ENCODE data around the gene LRRTM3.

Gene LRRTM3

DNA sequence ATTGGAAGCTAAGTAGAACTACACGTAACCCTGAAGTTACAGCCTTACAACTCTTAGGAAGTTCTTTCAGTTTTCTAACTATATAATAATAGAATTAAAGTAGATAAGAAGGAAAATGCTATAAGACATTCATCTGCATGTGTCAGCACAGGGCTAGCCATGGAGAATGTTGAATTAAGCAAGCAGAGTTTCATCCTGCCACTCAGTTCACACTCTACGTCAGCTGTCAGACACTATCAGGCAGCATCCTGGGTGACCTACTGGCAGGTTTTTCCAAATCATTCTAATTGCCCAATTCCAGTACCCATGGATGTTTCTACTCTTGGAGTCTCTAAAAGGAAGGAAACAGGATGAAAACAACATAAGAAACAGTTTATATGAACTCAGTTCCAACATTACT is 45.0 kb upstream of the LRRTM3 start:
- TF ChIP-seq GLI2 (tag by site-specific recombination; IDR thresholded peaks at IDR 0.05; ENCODE audit: borderline replicate concordance, low read depth) (no peak), IKZF3 (tag by site-specific recombination; IDR thresholded peaks at IDR 0.05) (no peak), ZNF341 (tag by site-specific recombination; IDR thresholded peaks at IDR 0.05; ENCODE audit: low read depth) (no peak), ZNF214 (tag by site-specific recombination; IDR thresholded peaks at IDR 0.05; ENCODE audit: borderline replicate concordance) (no peak), YY1 (tag by site-specific recombination; IDR thresholded peaks at IDR 0.05) (no peak), ZNF221 (tag by site-specific recombination; IDR thresholded peaks at IDR 0.05; ENCODE audit: borderline replicate concordance) (no peak), ZNF558 (tag by site-specific recombination; IDR thresholded peaks at IDR 0.05) (no peak), ZNF311 (tag by site-specific recombination; IDR thresholded peaks at IDR 0.05; ENCODE audit: borderline replicate concordance) (no peak), KLF1 (tag by site-specific recombination; IDR thresholded peaks at IDR 0.05) (no peak)
- TF ChIP-seq, protein P1, sequence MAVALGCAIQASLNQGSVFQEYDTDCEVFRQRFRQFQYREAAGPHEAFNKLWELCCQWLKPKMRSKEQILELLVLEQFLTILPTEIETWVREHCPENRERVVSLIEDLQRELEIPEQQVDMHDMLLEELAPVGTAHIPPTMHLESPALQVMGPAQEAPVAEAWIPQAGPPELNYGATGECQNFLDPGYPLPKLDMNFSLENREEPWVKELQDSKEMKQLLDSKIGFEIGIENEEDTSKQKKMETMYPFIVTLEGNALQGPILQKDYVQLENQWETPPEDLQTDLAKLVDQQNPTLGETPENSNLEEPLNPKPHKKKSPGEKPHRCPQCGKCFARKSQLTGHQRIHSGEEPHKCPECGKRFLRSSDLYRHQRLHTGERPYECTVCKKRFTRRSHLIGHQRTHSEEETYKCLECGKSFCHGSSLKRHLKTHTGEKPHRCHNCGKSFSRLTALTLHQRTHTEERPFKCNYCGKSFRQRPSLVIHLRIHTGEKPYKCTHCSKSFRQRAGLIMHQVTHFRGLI (tag by site-specific recombination; IDR thresholded peaks at IDR 0.05) = no peak
- TF ChIP-seq, protein P2, sequence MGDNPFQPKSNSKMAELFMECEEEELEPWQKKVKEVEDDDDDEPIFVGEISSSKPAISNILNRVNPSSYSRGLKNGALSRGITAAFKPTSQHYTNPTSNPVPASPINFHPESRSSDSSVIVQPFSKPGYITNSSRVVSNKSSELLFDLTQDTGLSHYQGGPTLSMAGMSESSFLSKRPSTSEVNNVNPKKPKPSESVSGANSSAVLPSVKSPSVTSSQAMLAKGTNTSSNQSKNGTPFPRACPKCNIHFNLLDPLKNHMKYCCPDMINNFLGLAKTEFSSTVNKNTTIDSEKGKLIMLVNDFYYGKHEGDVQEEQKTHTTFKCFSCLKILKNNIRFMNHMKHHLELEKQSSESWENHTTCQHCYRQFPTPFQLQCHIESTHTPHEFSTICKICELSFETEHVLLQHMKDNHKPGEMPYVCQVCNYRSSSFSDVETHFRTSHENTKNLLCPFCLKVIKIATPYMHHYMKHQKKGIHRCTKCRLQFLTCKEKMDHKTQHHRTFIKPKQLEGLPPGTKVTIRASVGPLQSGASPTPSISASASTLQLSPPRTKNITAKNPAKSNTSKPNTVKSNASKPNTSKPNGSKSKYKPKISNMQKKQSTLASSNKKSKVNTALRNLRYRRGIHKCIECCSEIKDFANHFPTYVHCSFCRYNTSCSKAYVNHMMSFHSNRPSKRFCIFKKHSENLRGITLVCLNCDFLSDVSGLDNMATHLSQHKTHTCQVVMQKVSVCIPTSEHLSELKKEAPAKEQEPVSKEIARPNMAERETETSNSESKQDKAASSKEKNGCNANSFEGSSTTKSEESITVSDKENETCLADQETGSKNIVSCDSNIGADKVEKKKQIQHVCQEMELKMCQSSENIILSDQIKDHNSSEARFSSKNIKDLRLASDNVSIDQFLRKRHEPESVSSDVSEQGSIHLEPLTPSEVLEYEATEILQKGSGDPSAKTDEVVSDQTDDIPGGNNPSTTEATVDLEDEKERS (tag by site-specific recombination; IDR thresholded peaks at IDR 0.05) = no peak
- TF ChIP-seq, protein P3, sequence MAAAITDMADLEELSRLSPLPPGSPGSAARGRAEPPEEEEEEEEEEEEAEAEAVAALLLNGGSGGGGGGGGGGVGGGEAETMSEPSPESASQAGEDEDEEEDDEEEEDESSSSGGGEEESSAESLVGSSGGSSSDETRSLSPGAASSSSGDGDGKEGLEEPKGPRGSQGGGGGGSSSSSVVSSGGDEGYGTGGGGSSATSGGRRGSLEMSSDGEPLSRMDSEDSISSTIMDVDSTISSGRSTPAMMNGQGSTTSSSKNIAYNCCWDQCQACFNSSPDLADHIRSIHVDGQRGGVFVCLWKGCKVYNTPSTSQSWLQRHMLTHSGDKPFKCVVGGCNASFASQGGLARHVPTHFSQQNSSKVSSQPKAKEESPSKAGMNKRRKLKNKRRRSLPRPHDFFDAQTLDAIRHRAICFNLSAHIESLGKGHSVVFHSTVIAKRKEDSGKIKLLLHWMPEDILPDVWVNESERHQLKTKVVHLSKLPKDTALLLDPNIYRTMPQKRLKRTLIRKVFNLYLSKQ (tag by site-specific recombination; IDR thresholded peaks at IDR 0.05; ENCODE audit: borderline replicate concordance) = no peak
- TF ChIP-seq, protein P4, sequence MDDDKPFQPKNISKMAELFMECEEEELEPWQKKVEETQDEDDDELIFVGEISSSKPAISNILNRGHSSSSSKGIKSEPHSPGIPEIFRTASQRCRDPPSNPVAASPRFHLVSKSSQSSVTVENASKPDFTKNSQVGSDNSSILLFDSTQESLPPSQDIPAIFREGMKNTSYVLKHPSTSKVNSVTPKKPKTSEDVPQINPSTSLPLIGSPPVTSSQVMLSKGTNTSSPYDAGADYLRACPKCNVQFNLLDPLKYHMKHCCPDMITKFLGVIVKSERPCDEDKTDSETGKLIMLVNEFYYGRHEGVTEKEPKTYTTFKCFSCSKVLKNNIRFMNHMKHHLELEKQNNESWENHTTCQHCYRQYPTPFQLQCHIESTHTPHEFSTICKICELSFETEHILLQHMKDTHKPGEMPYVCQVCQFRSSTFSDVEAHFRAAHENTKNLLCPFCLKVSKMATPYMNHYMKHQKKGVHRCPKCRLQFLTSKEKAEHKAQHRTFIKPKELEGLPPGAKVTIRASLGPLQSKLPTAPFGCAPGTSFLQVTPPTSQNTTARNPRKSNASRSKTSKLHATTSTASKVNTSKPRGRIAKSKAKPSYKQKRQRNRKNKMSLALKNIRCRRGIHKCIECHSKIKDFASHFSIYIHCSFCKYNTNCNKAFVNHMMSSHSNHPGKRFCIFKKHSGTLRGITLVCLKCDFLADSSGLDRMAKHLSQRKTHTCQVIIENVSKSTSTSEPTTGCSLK (tag by site-specific recombination; IDR thresholded peaks at IDR 0.05) = no peak
- POLR2A ChIA-PET = no interaction called here
- Histone ChIP-seq H3K9me3 (ENCODE audit: control insufficient read depth, insufficient read depth, low read depth, low read length) (no peaks in the 10 kb centered on the region), H3K36me3 (ENCODE audit: control insufficient read depth in 2 of 2, insufficient read depth in 1 of 2, low read length in 2 of 2) (no peaks in the 10 kb centered on the region), H3K4me3 (ENCODE audit: low read depth, low read length) (no peak overlapping the region), H3K27ac (ENCODE audit: extremely low read depth, low read depth, low read length) (no peak overlapping the region), H3K4me1 (ENCODE audit: control insufficient read depth, insufficient read depth, low read length) (no peaks in the 10 kb centered on the region)
- CTCF ChIA-PET = no interaction called here

DNA sequence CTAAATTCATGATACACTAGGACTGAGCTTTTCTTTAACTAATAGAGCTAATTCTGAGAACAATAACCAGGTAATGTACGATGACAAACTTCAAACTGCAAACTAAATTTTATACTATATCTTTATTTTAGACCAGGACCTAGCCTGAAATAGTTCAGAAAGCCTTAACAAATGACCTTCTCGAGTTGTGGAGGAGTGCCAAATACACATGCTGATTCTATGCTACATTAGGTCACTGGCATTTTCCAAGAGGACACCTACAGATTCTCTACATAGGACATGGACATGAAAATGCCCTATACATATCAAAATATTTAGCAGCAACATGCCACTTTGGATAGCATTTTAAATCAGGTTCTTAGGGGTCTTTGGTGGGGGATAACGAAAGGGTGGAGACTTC is 44.0 kb upstream of the LRRTM3 start:
- H3K4me3 ChIP-seq (ENCODE audit: low read depth, low read length) = no peak overlapping the region
- no peak overlapping the region for H3K27ac ChIP-seq (ENCODE audit: extremely low read depth, low read depth, low read length)
- H3K9me3 ChIP-seq (ENCODE audit: control insufficient read depth, insufficient read depth, low read depth, low read length) = no peaks in the 10 kb centered on the region
- CTCF ChIA-PET = interaction anchor here (0.6 kb wide), 1 partner anchor 316 kb away, joined by 3 read pairs; no protein-coding TSS in a partner anchor
- no peaks in the 10 kb centered on the region for H3K4me1 ChIP-seq (ENCODE audit: control insufficient read depth, insufficient read depth, low read length)
- POLR2A ChIA-PET = no interaction called here
- H3K36me3 ChIP-seq (ENCODE audit: control insufficient read depth in 2 of 2, insufficient read depth in 1 of 2, low read length in 2 of 2) = no peaks in the 10 kb centered on the region
- TF ChIP-seq, protein P5, sequence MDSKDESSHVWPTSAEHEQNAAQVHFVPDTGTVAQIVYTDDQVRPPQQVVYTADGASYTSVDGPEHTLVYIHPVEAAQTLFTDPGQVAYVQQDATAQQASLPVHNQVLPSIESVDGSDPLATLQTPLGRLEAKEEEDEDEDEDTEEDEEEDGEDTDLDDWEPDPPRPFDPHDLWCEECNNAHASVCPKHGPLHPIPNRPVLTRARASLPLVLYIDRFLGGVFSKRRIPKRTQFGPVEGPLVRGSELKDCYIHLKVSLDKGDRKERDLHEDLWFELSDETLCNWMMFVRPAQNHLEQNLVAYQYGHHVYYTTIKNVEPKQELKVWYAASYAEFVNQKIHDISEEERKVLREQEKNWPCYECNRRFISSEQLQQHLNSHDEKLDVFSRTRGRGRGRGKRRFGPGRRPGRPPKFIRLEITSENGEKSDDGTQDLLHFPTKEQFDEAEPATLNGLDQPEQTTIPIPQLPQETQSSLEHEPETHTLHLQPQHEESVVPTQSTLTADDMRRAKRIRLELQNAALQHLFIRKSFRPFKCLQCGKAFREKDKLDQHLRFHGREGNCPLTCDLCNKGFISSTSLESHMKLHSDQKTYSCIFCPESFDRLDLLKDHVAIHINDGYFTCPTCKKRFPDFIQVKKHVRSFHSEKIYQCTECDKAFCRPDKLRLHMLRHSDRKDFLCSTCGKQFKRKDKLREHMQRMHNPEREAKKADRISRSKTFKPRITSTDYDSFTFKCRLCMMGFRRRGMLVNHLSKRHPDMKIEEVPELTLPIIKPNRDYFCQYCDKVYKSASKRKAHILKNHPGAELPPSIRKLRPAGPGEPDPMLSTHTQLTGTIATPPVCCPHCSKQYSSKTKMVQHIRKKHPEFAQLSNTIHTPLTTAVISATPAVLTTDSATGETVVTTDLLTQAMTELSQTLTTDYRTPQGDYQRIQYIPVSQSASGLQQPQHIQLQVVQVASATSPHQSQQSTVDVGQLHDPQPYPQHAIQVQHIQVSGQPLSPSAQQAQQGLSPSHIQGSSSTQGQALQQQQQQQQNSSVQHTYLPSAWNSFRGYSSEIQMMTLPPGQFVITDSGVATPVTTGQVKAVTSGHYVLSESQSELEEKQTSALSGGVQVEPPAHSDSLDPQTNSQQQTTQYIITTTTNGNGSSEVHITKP (tag by site-specific recombination; IDR thresholded peaks at IDR 0.05) = no peak
- TF ChIP-seq, protein P6, sequence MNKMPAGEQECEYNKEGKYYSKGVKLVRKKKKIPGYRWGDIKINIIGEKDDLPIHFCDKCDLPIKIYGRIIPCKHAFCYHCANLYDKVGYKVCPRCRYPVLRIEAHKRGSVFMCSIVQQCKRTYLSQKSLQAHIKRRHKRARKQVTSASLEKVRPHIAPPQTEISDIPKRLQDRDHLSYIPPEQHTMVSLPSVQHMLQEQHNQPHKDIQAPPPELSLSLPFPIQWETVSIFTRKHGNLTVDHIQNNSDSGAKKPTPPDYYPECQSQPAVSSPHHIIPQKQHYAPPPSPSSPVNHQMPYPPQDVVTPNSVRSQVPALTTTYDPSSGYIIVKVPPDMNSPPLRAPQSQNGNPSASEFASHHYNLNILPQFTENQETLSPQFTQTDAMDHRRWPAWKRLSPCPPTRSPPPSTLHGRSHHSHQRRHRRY (tag by site-specific recombination; IDR thresholded peaks at IDR 0.05) = no peak
- no peak for TF ChIP-seq FEZF1 (tag by site-specific recombination; IDR thresholded peaks at IDR 0.05)
- no peak for TF ChIP-seq GLIS1 (tag by site-specific recombination; IDR thresholded peaks at IDR 0.05)
- no peak for TF ChIP-seq ZNF560 (tag by site-specific recombination; IDR thresholded peaks at IDR 0.05; ENCODE audit: borderline replicate concordance)
- no peak for TF ChIP-seq ZNF174 (tag by site-specific recombination; IDR thresholded peaks at IDR 0.05)
- TF ChIP-seq ZNF48 (tag by site-specific recombination; IDR thresholded peaks at IDR 0.05) = no peak
- TF ChIP-seq ZNF514 (tag by site-specific recombination; IDR thresholded peaks at IDR 0.05) = no peak
- TF ChIP-seq ZNF777 (tag by site-specific recombination; IDR thresholded peaks at IDR 0.05; ENCODE audit: borderline replicate concordance) = no peak
- TF ChIP-seq ZNF184 (tag by site-specific recombination; IDR thresholded peaks at IDR 0.05) = no peak

Data from HEK293 (cell line).